Parathyroid adenoma (tissue), 2 donors: ENCODE measurements around the gene SEMA3E.
"Not testable (repeated sequence)": the region's sequence is repeated elsewhere in the genome, so short reads cannot be mapped to it uniquely, and the experiment has no call there.

Experiments used
- H2AFZ ChIP-seq: fragments of 300-600 bp; sonication (generic); one replicate; pipeline ENCODE4 v1.7.0; 2017; ENCODE audit warnings: antibody characterized with exemption, mild to moderate bottlenecking
- H3K27ac ChIP-seq: fragments of 300-600 bp; sonication (generic); one replicate; pipeline ENCODE4 v1.7.0; 2017
- H3K27me3 ChIP-seq: fragments of 300-600 bp; sonication (generic); one replicate; pipeline ENCODE4 v1.7.0; 2017; ENCODE audit warnings: low read length; ENCODE audit not compliant: control insufficient read depth, insufficient read depth
- H3K36me3 ChIP-seq: fragments of 300-600 bp; sonication (generic); one replicate; pipeline ENCODE4 v1.7.0; 2017; ENCODE audit warnings: low read length; ENCODE audit not compliant: control insufficient read depth, insufficient read depth
- H3K4me1 ChIP-seq: fragments of 300-600 bp; sonication (generic); one replicate; pipeline ENCODE4 v1.7.0; 2017; ENCODE audit warnings: control low read depth
- H3K4me2 ChIP-seq: fragments of 300-600 bp; sonication (generic); one replicate; pipeline ENCODE4 v1.7.0; 2017; ENCODE audit warnings: low read length
- H3K4me3 ChIP-seq: fragments of 300-600 bp; sonication (generic); one replicate; pipeline ENCODE4 v1.7.0; 2017; ENCODE audit warnings: low read depth, low read length
- H3K79me2 ChIP-seq: fragments of 300-600 bp; sonication (generic); one replicate; pipeline ENCODE4 v1.7.0; 2017; ENCODE audit warnings: control low read depth
- H3K9ac ChIP-seq: fragments of 300-600 bp; sonication (generic); one replicate; pipeline ENCODE4 v1.7.0; 2017; ENCODE audit warnings: mild to moderate bottlenecking
- H3K9me3 ChIP-seq: fragments of 300-600 bp; sonication (generic); one replicate; pipeline ENCODE4 v1.7.0; 2017; ENCODE audit warnings: low read length; ENCODE audit not compliant: control insufficient read depth
- CTCF ChIP-seq: fragments of 300-600 bp; sonication (generic); IDR thresholded peaks from one replicate; pipeline ENCODE4 v1.7.0; 2017; ENCODE audit warnings: antibody characterized with exemption, mild to moderate bottlenecking
- donor health status: primary hyperparathyroidism.

The SEMA3E gene

GRCh38 chr7:83681200-83681778, 32.4 kb upstream of the SEMA3E start:
- Histone ChIP-seq H3K9ac (no peak overlapping the region), H3K27ac (no peak overlapping the region), H3K9me3 (no peaks in the 10 kb centered on the region), H2AFZ (no peak overlapping the region), H3K4me1 (no peaks in the 10 kb centered on the region), H3K79me2 (no peaks in the 10 kb centered on the region), H3K36me3 (no peaks in the 10 kb centered on the region), H3K4me3 (no peak overlapping the region), H3K27me3 (no peaks in the 10 kb centered on the region), H3K4me2 (no peak overlapping the region)
- no peak for TF ChIP-seq CTCF

- no peaks in the 10 kb centered on the region for H3K9me3 ChIP-seq
- no peaks in the 10 kb centered on the region for H3K79me2 ChIP-seq
- no peak overlapping the region for H2AFZ ChIP-seq
- no peaks in the 10 kb centered on the region for H3K4me1 ChIP-seq
- no peaks in the 10 kb centered on the region for H3K27me3 ChIP-seq
- no peak overlapping the region for H3K27ac ChIP-seq
- no peak overlapping the region for H3K9ac ChIP-seq
- no peak overlapping the region for H3K4me2 ChIP-seq
- TF ChIP-seq CTCF, result no peak
- H3K36me3 ChIP-seq, result no peaks in the 10 kb centered on the region
- H3K4me3 ChIP-seq, result no peak overlapping the region
These were observed 28.4 kb upstream of the SEMA3E start for GRCh38 chr7:83677180-83677866.

- not testable (repeated sequence) for H3K4me3 ChIP-seq, H3K9me3 ChIP-seq, H3K79me2 ChIP-seq, H2AFZ ChIP-seq, H3K27ac ChIP-seq, H3K4me2 ChIP-seq, H3K27me3 ChIP-seq, H3K4me1 ChIP-seq, H3K9ac ChIP-seq, H3K36me3 ChIP-seq
These were observed 24.4 kb upstream of the SEMA3E start for GRCh38 chr7:83673291-83673690.

GRCh38 chr7:83672157-83672556, 23.2 kb upstream of the SEMA3E start:
- Histone ChIP-seq H3K79me2 (no peaks in the 10 kb centered on the region), H3K4me2 (no peak overlapping the region), H3K4me1 (no peaks in the 10 kb centered on the region), H3K36me3 (no peaks in the 10 kb centered on the region), H3K4me3 (no peak overlapping the region), H3K9me3 (no peaks in the 10 kb centered on the region), H2AFZ (no peak overlapping the region), H3K27me3 (no peaks in the 10 kb centered on the region), H3K27ac (no peak overlapping the region), H3K9ac (no peak overlapping the region)
- no peak for TF ChIP-seq CTCF

- no peaks in the 10 kb centered on the region for H3K9me3 ChIP-seq
- H3K27ac ChIP-seq, result no peak overlapping the region
- H2AFZ ChIP-seq, result no peak overlapping the region
- TF ChIP-seq CTCF, result no peak
- H3K27me3 ChIP-seq, result no peaks in the 10 kb centered on the region
- H3K9ac ChIP-seq, result no peak overlapping the region
- H3K4me3 ChIP-seq, result no peak overlapping the region
- H3K4me1 ChIP-seq, result no peaks in the 10 kb centered on the region
- H3K36me3 ChIP-seq, result no peaks in the 10 kb centered on the region
- no peaks in the 10 kb centered on the region for H3K79me2 ChIP-seq
- no peak overlapping the region for H3K4me2 ChIP-seq
These were observed 14.2 kb upstream of the SEMA3E start for GRCh38 chr7:83663131-83663530.
